Activated T-cell treated with anti-CD3 and anti-CD28 coated beads, Interleukin-2, amount 50 U/mL, for 4 hours (primary cell): ENCODE results near the gene TBC1D12. TPM values are rescaled to one million over a fixed set of nuclear protein-coding genes. Genes with fewer than 3 reads are reported as not detected.
"Not testable (repeated sequence)": the region's sequence is repeated elsewhere in the genome, so short reads cannot be mapped to it uniquely, and the experiment has no call there.

ENCODE experiments used
- ATAC-seq, 2 donors: fragments of 200-7000 bp; cut with Tn5 transposase; one replicate each; pipeline ENCODE4 v1.10.0; 2021
- DNase-seq: peaks from one replicate; pipeline ENCODE4 v3.0.0-alpha.2; 2020
- H3K27me3 Mint-ChIP-seq: one replicate; pipeline ENCODE4 v1.8.0; 2021; ENCODE audit warnings: low read depth, mixed read lengths
- H3K36me3 Mint-ChIP-seq: one replicate; pipeline ENCODE4 v1.8.0; 2022; ENCODE audit warnings: mixed read lengths; ENCODE audit not compliant: insufficient read depth
- H3K4me1 Mint-ChIP-seq: one replicate; pipeline ENCODE4 v1.8.0; 2021; ENCODE audit warnings: low read depth, mixed read lengths
- H3K4me3 Mint-ChIP-seq: one replicate; pipeline ENCODE4 v1.8.0; 2021; ENCODE audit warnings: mild to moderate bottlenecking, moderate library complexity, mixed read lengths
- H3K9me3 Mint-ChIP-seq: one replicate; pipeline ENCODE4 v1.8.0; 2021; ENCODE audit warnings: mixed read lengths
- total RNA-seq, 3 donors: library from RNA; stranded (reverse); gene quantifications; one replicate each; pipeline ENCODE4 v1.2.1, GENCODE V29; 2021

TBC1D12 gene
- total RNA-seq, 3 donors from 2014 or later: 0.27 to 0.38 (median 0.32) TPM

DNA sequence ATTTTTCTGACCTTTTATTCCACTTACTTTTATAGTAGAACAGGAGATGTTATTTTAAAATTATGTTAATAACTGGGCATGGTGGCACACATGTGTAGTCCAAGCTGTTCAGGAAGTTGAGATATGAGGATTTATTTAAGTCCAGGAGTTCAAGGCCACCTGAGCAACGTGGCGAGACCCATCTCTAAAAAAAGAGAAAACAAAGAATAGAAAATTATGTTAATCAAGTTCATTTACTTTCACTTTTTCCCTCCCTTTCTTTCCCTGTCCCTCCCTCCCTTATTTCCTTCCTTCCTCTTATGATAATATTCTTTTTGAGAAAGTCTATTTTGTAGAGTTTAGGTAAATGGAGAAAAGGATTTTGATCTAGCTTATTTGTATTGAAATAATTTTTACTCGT is 94.3 kb downstream of the TBC1D12 start:
- ATAC-seq: no peak
- no peaks in the 10 kb centered on the region for H3K9me3 Mint-ChIP-seq
- H3K27me3 Mint-ChIP-seq: no peaks in the 10 kb centered on the region
- no peaks in the 10 kb centered on the region for H3K4me1 Mint-ChIP-seq
- no peak for DNase-seq
- no peak overlapping the region for H3K4me3 Mint-ChIP-seq
- no peaks in the 10 kb centered on the region for H3K36me3 Mint-ChIP-seq

DNA sequence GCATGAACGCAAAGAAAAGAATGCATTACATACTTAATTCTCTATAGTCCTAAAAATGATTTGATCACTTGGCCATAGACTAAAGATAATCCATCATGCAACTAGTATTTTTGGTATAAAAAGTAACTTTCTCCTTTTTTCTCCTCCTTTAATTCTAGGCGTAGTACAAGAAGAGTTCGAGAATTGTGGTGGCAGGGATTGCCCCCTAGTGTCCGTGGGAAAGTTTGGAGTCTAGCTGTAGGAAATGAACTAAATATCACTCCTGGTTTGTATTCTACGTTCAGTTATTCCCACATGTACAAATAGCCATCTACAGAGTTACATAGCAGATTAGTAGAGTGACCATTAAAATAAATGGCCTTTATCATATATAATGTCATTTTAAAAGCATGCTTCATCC is 97.7 kb downstream of the TBC1D12 start:
- no peaks in the 10 kb centered on the region for H3K36me3 Mint-ChIP-seq

DNA sequence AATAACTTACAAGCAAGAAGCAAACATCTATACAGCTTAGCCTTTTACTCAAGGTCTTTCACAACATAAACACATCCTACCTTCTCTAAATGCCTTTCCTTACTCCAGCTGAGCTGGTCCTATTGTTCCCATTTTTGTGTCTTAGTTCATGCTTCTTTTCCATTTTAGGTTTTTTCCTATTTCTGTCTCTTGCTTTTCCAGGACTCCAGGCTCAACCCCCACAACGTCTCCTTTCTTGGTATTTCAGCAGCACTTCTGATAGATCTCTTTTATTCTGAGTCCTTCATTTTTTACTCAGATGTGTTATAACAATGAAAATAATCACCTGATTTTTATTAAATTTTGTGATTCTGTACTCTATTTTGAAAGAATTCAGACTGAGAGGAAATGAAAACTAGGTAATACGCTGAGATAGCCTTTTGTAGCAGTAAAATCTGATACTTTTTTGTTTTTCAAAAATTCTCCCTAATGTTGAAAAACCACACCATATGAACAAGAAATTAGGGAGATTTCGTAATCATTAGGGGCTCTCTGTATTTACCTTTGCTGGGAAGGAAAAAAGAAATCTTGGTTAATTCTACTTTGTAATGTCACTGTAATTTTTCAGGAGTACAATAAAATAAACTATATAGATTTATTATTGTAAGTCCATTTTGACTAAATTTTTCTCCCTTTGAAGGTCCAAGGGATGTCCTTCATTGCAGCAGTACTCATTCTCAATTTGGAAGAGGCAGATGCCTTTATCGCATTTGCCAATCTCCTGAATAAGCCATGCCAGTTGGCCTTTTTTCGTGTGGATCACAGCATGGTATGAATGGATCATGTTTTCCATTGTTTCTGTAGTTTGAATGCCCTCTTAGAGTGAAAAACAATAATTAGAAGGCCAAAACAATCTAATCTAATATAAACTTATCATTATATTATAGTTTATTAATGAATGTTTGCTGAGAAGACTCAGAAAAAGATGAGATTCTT is 119.2 kb downstream of the TBC1D12 start:
- DNase-seq: no peak
- H3K27me3 Mint-ChIP-seq: peaks cover 10% of the 10 kb centered on the region
- H3K9me3 Mint-ChIP-seq: no peaks in the 10 kb centered on the region
- no peak overlapping the region for H3K4me3 Mint-ChIP-seq
- H3K4me1 Mint-ChIP-seq: no peaks in the 10 kb centered on the region
- ATAC-seq: no peak
- no peaks in the 10 kb centered on the region for H3K36me3 Mint-ChIP-seq

More for the DNA sequence above, 97.7 kb downstream of the TBC1D12 start:
- Mint-ChIP-seq H3K9me3 (no peaks in the 10 kb centered on the region), H3K27me3 (no peaks in the 10 kb centered on the region), H3K4me3 (no peak overlapping the region), H3K4me1 (no peaks in the 10 kb centered on the region)
- DNase-seq: no peak
- no peak for ATAC-seq

DNA sequence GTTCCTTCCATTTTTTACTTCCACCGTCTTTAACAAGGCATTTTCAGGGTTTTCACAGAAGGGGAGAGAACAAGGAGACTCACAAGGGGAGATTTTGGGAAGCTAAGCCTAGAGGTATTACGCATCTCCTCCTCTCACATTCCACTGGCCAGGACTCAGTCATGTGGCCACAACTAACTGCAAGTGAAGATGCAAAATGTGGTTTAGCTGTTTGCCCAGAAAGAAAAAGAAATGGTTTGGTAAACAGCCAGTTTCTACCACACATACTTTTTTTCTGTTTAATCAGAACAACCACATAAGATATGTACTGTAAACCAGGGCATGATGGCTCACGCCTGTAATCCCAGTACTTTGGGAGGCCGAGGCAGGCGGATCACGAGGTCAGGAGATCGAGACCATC is 121.8 kb downstream of the TBC1D12 start:
- peaks cover 10% of the 10 kb centered on the region for H3K27me3 Mint-ChIP-seq
- ATAC-seq (no peak), DNase-seq (no peak)
- no peaks in the 10 kb centered on the region for H3K36me3 Mint-ChIP-seq
- no peaks in the 10 kb centered on the region for H3K9me3 Mint-ChIP-seq
- H3K4me1 Mint-ChIP-seq: no peaks in the 10 kb centered on the region
- H3K4me3 Mint-ChIP-seq: no peak overlapping the region

DNA sequence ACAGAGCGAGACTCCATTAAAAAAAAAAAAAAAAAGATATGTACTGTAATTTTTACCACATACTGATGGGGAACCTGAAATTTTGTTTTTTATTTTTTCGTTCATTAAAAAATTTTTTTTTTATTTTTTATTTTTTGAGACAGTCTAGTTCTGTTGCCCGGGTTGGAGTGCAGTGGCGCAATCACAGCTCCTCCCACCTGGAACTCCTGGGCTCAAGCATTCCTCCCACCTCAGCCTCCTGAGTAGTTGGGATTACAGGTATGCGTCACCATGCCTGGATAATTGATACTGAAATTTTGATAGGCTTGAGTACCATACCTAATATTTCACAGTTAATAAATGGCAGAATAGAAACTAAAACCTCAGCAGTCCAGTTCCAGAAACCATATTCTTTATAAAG is 122.4 kb downstream of the TBC1D12 start:
- no peaks in the 10 kb centered on the region for H3K36me3 Mint-ChIP-seq
- no peak overlapping the region for H3K4me3 Mint-ChIP-seq

DNA sequence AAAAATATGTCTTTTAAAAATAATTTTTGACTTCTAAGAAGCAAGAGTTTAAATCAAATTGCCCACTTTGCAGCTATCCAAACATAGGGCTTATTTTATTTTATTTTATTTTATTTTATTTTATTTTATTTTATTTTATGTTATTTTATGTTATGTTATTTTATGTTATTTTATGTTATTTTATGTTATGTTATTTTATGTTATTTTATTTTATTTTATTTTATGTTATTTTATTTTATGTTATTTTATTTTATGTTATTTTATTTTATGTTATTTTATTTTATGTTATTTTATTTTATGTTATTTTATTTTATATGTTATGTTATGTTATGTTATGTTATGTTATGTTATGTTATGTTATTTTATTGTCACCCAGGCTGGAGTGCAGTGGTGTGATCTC is 129.2 kb downstream of the TBC1D12 start:
- H3K4me3 Mint-ChIP-seq, H3K9me3 Mint-ChIP-seq, H3K36me3 Mint-ChIP-seq, H3K4me1 Mint-ChIP-seq, ATAC-seq, DNase-seq: not testable (repeated sequence)
- peaks cover 13% of the 10 kb centered on the region for H3K27me3 Mint-ChIP-seq

More for the DNA sequence above, 122.4 kb downstream of the TBC1D12 start:
- DNase-seq (no peak), ATAC-seq (no peak)
- peaks cover 10% of the 10 kb centered on the region for H3K27me3 Mint-ChIP-seq
- no peaks in the 10 kb centered on the region for H3K4me1 Mint-ChIP-seq
- no peaks in the 10 kb centered on the region for H3K9me3 Mint-ChIP-seq

DNA sequence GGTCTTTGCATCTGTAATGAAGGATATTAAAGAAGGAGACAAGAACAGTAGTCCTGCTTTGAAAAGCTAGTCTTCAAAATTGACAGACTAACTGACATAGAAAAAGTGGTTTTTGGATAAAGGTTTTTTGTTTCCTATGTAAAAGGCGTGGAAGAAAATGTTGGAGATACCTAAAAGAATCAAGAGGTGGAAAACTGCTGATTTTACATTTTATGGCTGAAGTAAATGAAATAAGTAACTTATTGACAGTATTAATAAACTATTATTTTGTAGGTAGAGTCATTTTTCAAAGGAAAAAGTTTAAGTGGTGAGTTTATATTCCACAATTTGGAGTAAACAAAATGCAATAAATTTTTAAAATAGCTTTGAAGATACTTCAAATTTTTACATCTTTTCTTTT is 130.7 kb downstream of the TBC1D12 start:
- Mint-ChIP-seq H3K27me3 (peaks cover 13% of the 10 kb centered on the region), H3K4me1 (no peaks in the 10 kb centered on the region), H3K9me3 (no peaks in the 10 kb centered on the region), H3K36me3 (no peaks in the 10 kb centered on the region), H3K4me3 (no peak overlapping the region)
- ATAC-seq: no peak
- no peak for DNase-seq

DNA sequence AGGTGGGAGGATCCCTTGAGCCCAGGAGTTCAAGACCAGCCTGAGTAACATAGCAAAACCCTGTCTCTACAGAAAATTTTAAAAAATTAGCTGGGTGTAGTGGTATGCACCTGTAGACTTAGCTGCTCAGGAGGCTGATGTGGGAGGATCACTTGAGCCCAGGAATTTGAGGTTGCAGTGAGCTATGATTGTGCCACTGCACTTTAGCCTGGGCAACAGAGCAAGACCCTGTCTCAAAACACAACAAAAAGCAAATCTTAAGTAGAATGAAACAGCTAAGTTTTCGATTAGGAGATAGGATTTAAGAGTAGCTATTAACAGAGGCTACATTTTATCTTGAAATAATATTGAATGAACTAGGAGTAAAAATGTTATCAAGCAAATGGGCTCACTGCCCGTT is 139.9 kb downstream of the TBC1D12 start:
- peaks cover 12% of the 10 kb centered on the region for H3K27me3 Mint-ChIP-seq
- not testable (repeated sequence) for DNase-seq, ATAC-seq, H3K4me3 Mint-ChIP-seq, H3K9me3 Mint-ChIP-seq, H3K36me3 Mint-ChIP-seq
- peaks cover 20% of the 10 kb centered on the region for H3K4me1 Mint-ChIP-seq

DNA sequence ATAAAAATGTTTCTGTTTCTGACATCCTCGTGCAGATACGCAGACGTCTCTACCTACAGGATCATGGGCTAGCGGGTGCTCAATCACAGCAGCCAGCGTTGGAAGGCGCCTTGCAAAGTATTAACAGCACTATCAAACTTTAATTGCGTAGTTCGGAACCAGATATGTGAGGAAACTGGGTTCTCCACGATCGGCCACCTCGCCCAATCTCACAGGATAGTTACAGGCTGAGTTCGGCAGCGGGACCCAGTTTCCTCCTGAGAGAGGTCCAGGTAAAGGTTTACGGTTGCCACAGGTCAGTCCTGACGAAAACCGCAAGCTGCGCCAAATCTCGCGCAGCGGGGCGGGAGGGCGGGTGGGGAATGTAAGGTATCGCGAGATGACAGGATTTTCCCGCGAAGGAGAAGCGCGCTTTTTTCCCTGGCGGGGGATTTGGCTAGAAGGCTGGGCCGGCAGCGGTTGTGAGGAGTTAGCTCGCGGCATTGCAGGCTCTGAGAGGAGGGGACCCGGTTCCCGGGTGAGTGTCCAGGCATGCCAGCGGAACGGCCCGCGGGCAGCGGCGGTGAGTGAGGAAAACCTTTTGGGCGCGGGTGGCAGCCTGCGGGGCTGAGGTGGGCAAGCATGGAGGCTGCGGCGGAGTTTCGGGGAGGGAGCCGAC is 143.2 kb downstream of the TBC1D12 start, which contains the start of gene HELLS:
Gene HELLS (plus strand): TSS at position 398 of the 658 bp plus-strand sequence. CDS start 134 bp downstream, at position 532.
- H3K4me1 Mint-ChIP-seq: peaks cover 20% of the 10 kb centered on the region
- no peaks in the 10 kb centered on the region for H3K36me3 Mint-ChIP-seq
- H3K9me3 Mint-ChIP-seq: no peaks in the 10 kb centered on the region
- peak within 1 kb of the TSS; percentile 96 for H3K4me3 Mint-ChIP-seq
- peaks cover 10% of the 10 kb centered on the region for H3K27me3 Mint-ChIP-seq
- ATAC-seq: peak; percentile 78 to 80
- DNase-seq: peak; percentile 57

DNA sequence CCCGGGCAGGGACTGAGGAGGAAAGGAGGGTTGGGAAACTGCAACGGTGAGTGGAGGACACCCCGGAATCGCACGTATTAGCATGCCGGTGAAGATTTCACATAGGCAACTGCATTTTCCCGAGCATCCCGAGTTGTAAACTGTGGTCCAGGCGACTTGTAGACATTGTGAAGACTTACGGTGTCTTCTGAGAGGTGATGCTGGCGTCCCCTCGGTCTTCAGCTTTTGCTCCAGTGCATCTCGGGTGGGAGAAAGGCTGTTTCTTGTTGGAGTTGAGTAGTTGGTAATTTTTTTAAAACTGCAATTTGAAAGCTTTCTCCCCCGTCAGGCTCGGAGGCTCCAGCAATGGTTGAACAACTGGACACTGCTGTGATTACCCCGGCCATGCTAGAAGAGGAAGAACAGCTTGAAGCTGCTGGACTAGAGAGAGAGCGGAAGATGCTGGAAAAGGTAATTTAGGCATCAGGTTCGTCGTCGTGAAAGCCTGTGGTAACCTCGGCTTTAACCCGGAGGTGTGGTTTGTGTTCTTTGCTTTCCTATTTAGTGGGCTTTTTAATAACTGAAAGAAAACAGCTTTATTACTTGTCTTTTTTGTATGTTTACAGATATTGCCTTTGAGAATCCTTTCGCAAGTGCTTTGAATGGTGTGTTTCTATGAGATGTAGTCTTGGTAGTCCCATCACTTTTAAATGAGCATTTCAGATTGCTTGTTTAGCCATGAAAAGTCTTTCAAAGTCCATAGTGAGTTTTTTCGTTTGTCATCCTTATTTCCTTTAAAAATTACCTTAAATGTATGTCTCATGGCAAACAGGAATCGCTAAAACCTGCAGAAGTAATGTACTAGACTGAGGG is 143.9 kb downstream of the TBC1D12 start:
- peaks cover 20% of the 10 kb centered on the region for H3K4me1 Mint-ChIP-seq
- H3K36me3 Mint-ChIP-seq: no peaks in the 10 kb centered on the region
- H3K9me3 Mint-ChIP-seq: no peaks in the 10 kb centered on the region
- ATAC-seq: no peak
- no peak for DNase-seq
- peaks cover 10% of the 10 kb centered on the region for H3K27me3 Mint-ChIP-seq
- peak overlapping the region; percentile 96 for H3K4me3 Mint-ChIP-seq

DNA sequence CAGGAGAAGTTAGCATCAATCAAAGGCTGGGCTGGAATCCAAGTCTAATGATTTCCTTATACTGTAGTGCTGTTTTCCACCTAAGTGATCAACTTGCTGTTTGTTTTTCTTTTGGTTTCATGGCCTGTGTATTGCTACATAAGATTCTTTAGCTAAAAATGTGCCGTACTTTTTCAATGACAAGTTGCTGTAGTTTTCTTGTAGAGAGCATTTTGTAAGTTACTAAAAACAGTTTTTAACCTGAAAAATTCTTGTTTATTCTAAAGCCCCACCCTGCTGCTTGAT is 144.5 kb downstream of the TBC1D12 start:
- Mint-ChIP-seq H3K9me3 (no peaks in the 10 kb centered on the region), H3K4me3 (peak overlapping the region; percentile 96), H3K27me3 (peaks cover 10% of the 10 kb centered on the region), H3K36me3 (no peaks in the 10 kb centered on the region), H3K4me1 (peaks cover 20% of the 10 kb centered on the region)
- ATAC-seq (no peak), DNase-seq (no peak)

DNA sequence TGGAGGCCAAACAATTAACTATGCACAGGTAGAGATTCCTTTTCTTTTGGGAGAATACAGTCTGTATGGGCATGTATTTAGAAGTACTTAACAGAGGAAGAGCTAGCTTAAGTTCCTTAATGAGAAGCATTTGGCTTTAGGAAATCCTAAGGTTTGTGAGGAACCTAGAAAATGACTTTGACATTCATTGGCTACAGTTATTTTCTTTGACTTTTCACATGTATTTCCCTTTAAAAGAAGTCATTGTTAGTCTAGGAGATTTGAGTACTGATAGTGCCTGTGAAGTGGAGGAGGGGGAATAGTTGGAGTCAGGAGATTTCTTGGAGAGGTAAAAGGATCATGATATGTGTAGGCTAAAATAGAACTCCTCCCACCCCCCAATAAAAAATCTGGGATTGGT is 146.9 kb downstream of the TBC1D12 start:
- no peaks in the 10 kb centered on the region for H3K36me3 Mint-ChIP-seq
- H3K9me3 Mint-ChIP-seq: no peaks in the 10 kb centered on the region
- no peak overlapping the region for H3K4me3 Mint-ChIP-seq
- no peak for DNase-seq
- no peak for ATAC-seq
- peaks cover 8% of the 10 kb centered on the region for H3K27me3 Mint-ChIP-seq
- H3K4me1 Mint-ChIP-seq: peaks cover 20% of the 10 kb centered on the region

DNA sequence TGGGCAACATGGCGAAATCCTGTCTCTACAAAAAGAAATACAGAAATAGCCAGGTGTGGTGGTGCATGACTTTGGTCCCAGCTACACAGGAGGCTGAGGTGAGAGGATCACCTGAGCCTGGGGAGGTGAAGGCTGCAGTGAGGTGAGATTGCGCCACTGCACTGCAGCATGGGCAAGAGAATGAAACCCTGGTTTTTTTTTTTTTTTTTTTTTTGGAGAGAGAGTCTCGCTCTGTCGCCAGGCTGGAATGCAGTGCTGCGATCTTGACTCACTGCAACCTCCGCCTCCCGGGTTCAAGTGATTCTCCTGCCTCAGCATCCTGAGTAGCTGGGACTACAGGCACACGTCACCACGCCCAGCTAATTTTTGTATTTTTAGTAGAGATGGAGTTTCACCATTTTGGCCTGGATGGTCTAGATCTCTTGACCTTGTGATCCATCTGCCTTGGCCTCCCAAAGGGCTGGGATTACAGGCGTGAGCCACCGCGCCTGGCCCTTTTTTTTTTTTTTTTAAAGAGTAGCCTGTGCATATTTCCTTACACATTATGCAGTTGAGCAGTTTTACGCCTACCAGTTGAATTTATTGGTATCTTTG is 165.5 kb downstream of the TBC1D12 start:
- not testable (repeated sequence) for H3K36me3 Mint-ChIP-seq, H3K4me1 Mint-ChIP-seq, H3K27me3 Mint-ChIP-seq, H3K9me3 Mint-ChIP-seq, ATAC-seq, DNase-seq, H3K4me3 Mint-ChIP-seq

DNA sequence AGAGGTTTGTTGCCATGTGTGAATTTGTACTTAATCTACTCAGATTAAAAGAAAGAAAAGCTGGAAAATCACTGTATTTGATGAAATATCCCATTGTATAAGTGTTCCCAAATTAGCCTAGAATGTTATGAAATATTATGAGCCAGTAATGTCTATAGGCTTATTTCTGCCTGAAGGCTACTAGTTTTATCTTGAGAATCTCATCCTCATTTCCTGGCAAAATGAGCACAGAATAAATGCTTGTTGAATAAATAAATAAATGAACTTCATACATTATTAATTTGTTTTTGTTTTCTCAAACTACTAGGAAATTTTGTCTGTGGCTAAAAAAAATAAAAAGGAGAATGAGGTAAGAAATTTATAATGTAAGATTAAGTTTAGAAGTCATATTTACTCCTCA is 168.7 kb downstream of the TBC1D12 start:
- no peaks in the 10 kb centered on the region for H3K9me3 Mint-ChIP-seq
- H3K4me1 Mint-ChIP-seq: peaks cover 2% of the 10 kb centered on the region
- peaks cover 6% of the 10 kb centered on the region for H3K36me3 Mint-ChIP-seq
- DNase-seq: no peak
- no peaks in the 10 kb centered on the region for H3K27me3 Mint-ChIP-seq
- H3K4me3 Mint-ChIP-seq: no peak overlapping the region
- no peak for ATAC-seq
